ENCODE measurements around the gene RGS16.

RGS16 gene

DNA sequence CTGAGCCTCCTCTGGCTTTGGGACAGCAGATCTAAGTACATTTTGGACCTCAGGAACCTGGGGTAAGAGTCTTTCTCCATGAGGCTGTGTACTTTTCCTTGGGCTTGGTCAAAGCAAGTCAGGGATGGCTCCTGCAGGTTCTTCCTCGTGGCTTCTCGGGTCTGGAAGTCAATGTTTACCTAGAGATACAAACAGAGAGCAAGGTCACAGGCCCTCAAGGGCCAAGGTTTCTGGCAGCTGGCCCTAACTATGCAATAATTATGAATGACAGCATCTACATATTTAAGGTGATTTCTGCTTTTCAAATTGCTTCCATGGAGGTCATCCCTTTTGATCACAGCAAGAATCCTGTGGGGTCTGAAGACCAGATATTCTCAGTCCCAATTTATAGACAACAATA is 42.5 kb upstream of the RGS16 start:
- H3K79me2 ChIP-seq (ENCODE audit: insufficient read depth, low read length) = no peaks in the 10 kb centered on the region
- TF ChIP-seq EZH2 (IDR thresholded peaks at IDR 0.05; ENCODE audit: borderline replicate concordance, low read depth, low read length, severe bottlenecking) (no peak), CTCF (IDR thresholded peaks at IDR 0.05; ENCODE audit: borderline replicate concordance, extremely low read depth, low read length, poor library complexity, severe bottlenecking) (no peak)
- no peaks in the 10 kb centered on the region for H3K4me1 ChIP-seq (ENCODE audit: insufficient read depth, low read length)
- H3K9ac ChIP-seq (ENCODE audit: low read depth, low read length) = no peak overlapping the region
- DNase-seq (no peak), ATAC-seq (ENCODE audit: insufficient read depth, low read depth) (no peak)
- H4K20me1 ChIP-seq (ENCODE audit: insufficient read depth, low read length) = no peaks in the 10 kb centered on the region
- H3K36me3 ChIP-seq (ENCODE audit: insufficient read depth, low read length) = no peaks in the 10 kb centered on the region
- no peaks in the 10 kb centered on the region for H3K27me3 ChIP-seq (ENCODE audit: insufficient read depth, low read length, poor library complexity)
- H3K27ac ChIP-seq (ENCODE audit: low read length) = no peak overlapping the region
- no peak overlapping the region for H3K4me2 ChIP-seq (ENCODE audit: insufficient read depth, low read length)
- no peak overlapping the region for H3K4me3 ChIP-seq (ENCODE audit: low read depth in 1 of 2, low read length in 2 of 2)
- no peaks in the 10 kb centered on the region for H3K9me3 ChIP-seq (ENCODE audit: insufficient read depth, low read length, severe bottlenecking)
- no peak overlapping the region for H2AFZ ChIP-seq (ENCODE audit: low read depth, low read length)

- no peak overlapping the region for H2AFZ ChIP-seq (ENCODE audit: low read depth, low read length)
- no peak overlapping the region for H3K9ac ChIP-seq (ENCODE audit: low read depth, low read length)
- H3K27me3 ChIP-seq (ENCODE audit: insufficient read depth, low read length, poor library complexity) = no peaks in the 10 kb centered on the region
- no peaks in the 10 kb centered on the region for H3K79me2 ChIP-seq (ENCODE audit: insufficient read depth, low read length)
- no peak overlapping the region for H3K4me2 ChIP-seq (ENCODE audit: insufficient read depth, low read length)
- H3K4me1 ChIP-seq (ENCODE audit: insufficient read depth, low read length) = no peaks in the 10 kb centered on the region
- no peak overlapping the region for H3K4me3 ChIP-seq (ENCODE audit: low read depth in 1 of 2, low read length in 2 of 2)
- H4K20me1 ChIP-seq (ENCODE audit: insufficient read depth, low read length) = no peaks in the 10 kb centered on the region
- TF ChIP-seq EZH2 (IDR thresholded peaks at IDR 0.05; ENCODE audit: borderline replicate concordance, low read depth, low read length, severe bottlenecking) (no peak), CTCF (IDR thresholded peaks at IDR 0.05; ENCODE audit: borderline replicate concordance, extremely low read depth, low read length, poor library complexity, severe bottlenecking) (no peak)
- no peaks in the 10 kb centered on the region for H3K36me3 ChIP-seq (ENCODE audit: insufficient read depth, low read length)
- no peak for ATAC-seq (ENCODE audit: insufficient read depth, low read depth)
- DNase-seq = no peak
- H3K27ac ChIP-seq (ENCODE audit: low read length) = no peak overlapping the region
- H3K9me3 ChIP-seq (ENCODE audit: insufficient read depth, low read length, severe bottlenecking) = no peaks in the 10 kb centered on the region
Measured at GRCh38 chr1:182644886-182645285, 40.7 kb upstream of the RGS16 start.

DNA sequence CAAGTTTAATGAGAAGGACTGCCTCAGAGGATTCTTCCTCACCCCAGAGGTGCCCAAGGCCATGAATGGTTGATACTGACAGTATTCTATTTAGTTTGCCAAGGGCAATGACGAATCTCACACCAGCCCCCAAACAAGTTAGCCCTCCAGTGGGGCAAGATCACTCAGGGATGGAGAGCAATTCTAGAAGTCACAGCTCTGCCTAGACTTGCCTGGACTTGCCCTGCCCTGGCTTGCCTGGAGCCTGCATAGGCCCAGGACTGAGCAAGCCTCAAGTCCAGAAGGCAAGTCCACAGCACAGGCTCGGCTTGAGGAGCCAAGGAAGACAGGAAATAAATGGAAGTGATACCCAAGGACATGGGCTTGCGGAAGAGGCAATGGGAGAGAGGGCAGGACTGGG is 39.5 kb upstream of the RGS16 start:
- Histone ChIP-seq H3K4me2 (ENCODE audit: insufficient read depth, low read length) (no peak overlapping the region), H3K27ac (ENCODE audit: low read length) (no peak overlapping the region), H3K9me3 (ENCODE audit: insufficient read depth, low read length, severe bottlenecking) (no peaks in the 10 kb centered on the region), H3K9ac (ENCODE audit: low read depth, low read length) (no peak overlapping the region), H3K36me3 (ENCODE audit: insufficient read depth, low read length) (no peaks in the 10 kb centered on the region), H3K79me2 (ENCODE audit: insufficient read depth, low read length) (no peaks in the 10 kb centered on the region), H3K27me3 (ENCODE audit: insufficient read depth, low read length, poor library complexity) (no peaks in the 10 kb centered on the region), H3K4me3 (ENCODE audit: low read depth in 1 of 2, low read length in 2 of 2) (no peak overlapping the region), H4K20me1 (ENCODE audit: insufficient read depth, low read length) (no peaks in the 10 kb centered on the region), H2AFZ (ENCODE audit: low read depth, low read length) (no peak overlapping the region), H3K4me1 (ENCODE audit: insufficient read depth, low read length) (no peaks in the 10 kb centered on the region)
- ATAC-seq (ENCODE audit: insufficient read depth, low read depth) (no peak), DNase-seq (no peak)
- TF ChIP-seq EZH2 (IDR thresholded peaks at IDR 0.05; ENCODE audit: borderline replicate concordance, low read depth, low read length, severe bottlenecking) (no peak), CTCF (IDR thresholded peaks at IDR 0.05; ENCODE audit: borderline replicate concordance, extremely low read depth, low read length, poor library complexity, severe bottlenecking) (no peak)

GRCh38 chr1:182642461-182642860 is 38.3 kb upstream of the RGS16 start:
- Histone ChIP-seq H3K27ac (ENCODE audit: low read length) (no peak overlapping the region), H3K4me3 (ENCODE audit: low read depth in 1 of 2, low read length in 2 of 2) (no peak overlapping the region), H3K79me2 (ENCODE audit: insufficient read depth, low read length) (no peaks in the 10 kb centered on the region), H3K9me3 (ENCODE audit: insufficient read depth, low read length, severe bottlenecking) (no peaks in the 10 kb centered on the region), H3K4me2 (ENCODE audit: insufficient read depth, low read length) (no peak overlapping the region), H3K9ac (ENCODE audit: low read depth, low read length) (no peak overlapping the region), H4K20me1 (ENCODE audit: insufficient read depth, low read length) (no peaks in the 10 kb centered on the region), H3K4me1 (ENCODE audit: insufficient read depth, low read length) (no peaks in the 10 kb centered on the region), H2AFZ (ENCODE audit: low read depth, low read length) (no peak overlapping the region), H3K36me3 (ENCODE audit: insufficient read depth, low read length) (no peaks in the 10 kb centered on the region), H3K27me3 (ENCODE audit: insufficient read depth, low read length, poor library complexity) (no peaks in the 10 kb centered on the region)
- TF ChIP-seq CTCF (IDR thresholded peaks at IDR 0.05; ENCODE audit: borderline replicate concordance, extremely low read depth, low read length, poor library complexity, severe bottlenecking) = no peak
- DNase-seq (no peak), ATAC-seq (ENCODE audit: insufficient read depth, low read depth) (no peak)
